K562 (cell line): ENCODE results near the gene ZNF641. TPM values are rescaled to one million over a fixed set of nuclear protein-coding genes. Genes with fewer than 3 reads are reported as not detected.

Source experiments
- ATAC-seq: fragments of 200-7000 bp; cut with Tn5 transposase; 3 replicates; pipeline ENCODE4 v1.9.1; 2020; ENCODE audit warnings: moderate library complexity
- Bru-seq: library from RNA; stranded (reverse); fragments of 400-500 nt; gene quantifications from one replicate; lab custom pipeline; 2021; lab: Mats Ljungman, UMichigan
- BruChase-seq, 2 experiments: library from RNA; stranded (reverse); fragments of 400-500 nt; gene quantifications; one replicate each; lab custom pipeline; 2021; lab: Mats Ljungman, UMichigan
- BruUV-seq: library from RNA; stranded (reverse); fragments of 400-500 nt; replicated peaks from 2 replicates; lab custom pipeline; 2021; lab: Mats Ljungman, UMichigan
- CTCF ChIA-PET: fragments of 300-600 bp; formaldehyde crosslinking; extraction: SDS; loops from one replicate; lab custom pipeline; 2021; ENCODE audit warnings: low intra/inter-chr PET ratio; lab: Yijun Ruan, JAX
- POLR2A ChIA-PET: fragments of 300-600, 350-650 bp; sonication (Branson Sonifier 250); formaldehyde crosslinking; extraction: SDS; loops from one replicate; lab custom pipeline; 2021; ENCODE audit warnings: antibody characterized with exemption, inconsistent platforms; lab: Yijun Ruan, JAX
- DNase-seq, 4 experiments: peaks; one replicate each; pipeline versions ENCODE4 v3.0.0 to v3.0.0-alpha.2; 2011 to 2018; ENCODE audit warnings: low spot score in 3 of 4, mixed read lengths in 3 of 4; ENCODE audit errors: extremely low read depth in 1 of 4
- FAIRE-seq: peaks from 2 replicates; lab custom pipeline; 2011; peaks lifted over from hg19 to GRCh38; lab: Jason Lieb, UNC
- H2AFZ ChIP-seq: 2 replicates; pipeline ENCODE4 v1.6.0; 2011; ENCODE audit warnings: low read depth, low read length, control low read depth, inconsistent platforms
- H3K27ac ChIP-seq: fragments of 200-600 bp; 3 replicates; pipeline ENCODE4 v1.8.0; 2011; ENCODE audit warnings: low read depth, mild to moderate bottlenecking, control low read depth, inconsistent platforms, low read length, moderate library complexity, mixed read lengths; ENCODE audit errors: extremely low read depth
- H3K27me3 ChIP-seq, 2 experiments: fragments of 300-600 bp in 1 of 2; 2 replicates in 1 of 2; 3 replicates in 1 of 2; pipeline versions ENCODE4 v1.6.0 to v1.8.0; 2011; ENCODE audit warnings: inconsistent platforms in 2 of 2, low read length in 2 of 2, mild to moderate bottlenecking in 1 of 2, mixed read lengths in 1 of 2, moderate library complexity in 1 of 2; ENCODE audit not compliant: control insufficient read depth in 2 of 2, insufficient read depth in 2 of 2
- H3K36me3 ChIP-seq: fragments of 300-600 bp; 3 replicates; pipeline ENCODE4 v1.8.0; 2011; ENCODE audit warnings: mild to moderate bottlenecking, low read length, inconsistent platforms; ENCODE audit not compliant: control insufficient read depth, insufficient read depth
- H3K4me1 ChIP-seq, 2 experiments: fragments of 200-600 bp in 1 of 2; replicated peaks in 1 of 2; 2 replicates in 1 of 2; 3 replicates in 1 of 2; pipeline versions ENCODE4 v1.5.1 to v1.8.0; 2011; ENCODE audit warnings: inconsistent platforms in 2 of 2, low read length in 2 of 2, mild to moderate bottlenecking in 1 of 2, mixed read lengths in 1 of 2, moderate library complexity in 1 of 2; ENCODE audit not compliant: control insufficient read depth in 2 of 2, insufficient read depth in 2 of 2
- H3K4me2 ChIP-seq: 2 replicates; pipeline ENCODE4 v1.6.1; 2011; ENCODE audit warnings: low read length, control low read depth, inconsistent platforms, mixed read lengths; ENCODE audit not compliant: insufficient read depth
- H3K4me3 ChIP-seq: fragments of 200-600 bp; sonication (generic), shearing (Covaris generic); 2 replicates; pipeline ENCODE4 v1.5.1; 2016; ENCODE audit warnings: control low read depth, inconsistent platforms
- H3K79me2 ChIP-seq: fragments of 200-600 bp; 3 replicates; pipeline ENCODE4 v1.8.0; 2011; ENCODE audit warnings: low read length, inconsistent platforms; ENCODE audit not compliant: control insufficient read depth, insufficient read depth
- H3K9ac ChIP-seq, 2 experiments: 2 replicates each; pipeline versions ENCODE4 v1.6.0 to v1.6.1; 2011; ENCODE audit warnings: low read depth in 2 of 2, low read length in 2 of 2, control low read depth in 1 of 2, inconsistent platforms in 1 of 2, mild to moderate bottlenecking in 1 of 2, mixed read lengths in 1 of 2; ENCODE audit not compliant: insufficient read depth in 1 of 2
- H3K9me1 ChIP-seq: one replicate; pipeline ENCODE4 v1.6.0; 2011; ENCODE audit warnings: inconsistent platforms, mild to moderate bottlenecking, low read length, moderate library complexity; ENCODE audit not compliant: control insufficient read depth, insufficient read depth
- H3K9me3 ChIP-seq: replicated peaks from 2 replicates; pipeline ENCODE4 v1.5.1; 2011; ENCODE audit warnings: low read depth, low read length, inconsistent platforms; ENCODE audit not compliant: control insufficient read depth, insufficient read depth
- H4K20me1 ChIP-seq: replicated peaks from 2 replicates; pipeline ENCODE4 v1.6.1; 2011; ENCODE audit warnings: low read length, inconsistent platforms, mixed read lengths; ENCODE audit not compliant: control insufficient read depth, insufficient read depth
- ARID1B ChIP-seq: fragments of 450-650 bp; IDR thresholded peaks from 2 replicates; pipeline ENCODE4 v1.6.1; 2016; ENCODE audit warnings: antibody characterized with exemption, mild to moderate bottlenecking, inconsistent platforms
- ATF7 ChIP-seq: fragments of 450-650 bp; IDR thresholded peaks from 2 replicates; pipeline ENCODE4 v1.7.1; 2014; ENCODE audit warnings: mild to moderate bottlenecking, moderate library complexity
- CHD1 ChIP-seq: fragments of 200-600 bp; sonication (generic); IDR thresholded peaks from one replicate; pipeline ENCODE4 v1.6.1; 2012; ENCODE audit warnings: mild to moderate bottlenecking, moderate library complexity, low read length, inconsistent platforms
- CREB1 ChIP-seq, 2 experiments: sonication (generic) in 1 of 2; formaldehyde crosslinking in 1 of 2; IDR thresholded peaks; 2 replicates each; pipeline versions ENCODE4 v1.6.1 to v1.8.0; 2012 to 2022; ENCODE audit warnings: inconsistent platforms in 1 of 2, mild to moderate bottlenecking in 1 of 2, missing genetic modification reagents in 1 of 2, moderate library complexity in 1 of 2
- E2F6 ChIP-seq, 2 experiments: IDR thresholded peaks; 2 replicates each; pipeline ENCODE4 v1.6.1; 2011; ENCODE audit warnings: borderline replicate concordance in 1 of 2, control low read depth in 1 of 2, low read depth in 1 of 2, low read length in 1 of 2, mild to moderate bottlenecking in 1 of 2, mixed read lengths in 1 of 2, moderate library complexity in 1 of 2; ENCODE audit not compliant: insufficient read depth in 1 of 2, insufficient read length in 1 of 2, poor library complexity in 1 of 2, severe bottlenecking in 1 of 2; ENCODE audit errors: extremely low read depth in 1 of 2
- MAFF ChIP-seq: IDR thresholded peaks from 2 replicates; pipeline ENCODE4 v1.6.1; 2012; ENCODE audit warnings: low read length, improper control_type of control experiment
- PATZ1 ChIP-seq: fragments of 250-450 bp; sonication (Bioruptor Pico); IDR thresholded peaks from 2 replicates; pipeline ENCODE4 v1.5.0; 2020; ENCODE audit warnings: mild to moderate bottlenecking, borderline replicate concordance
- RBBP5 ChIP-seq: fragments of 200-600 bp; sonication (generic); IDR thresholded peaks from 2 replicates; pipeline ENCODE4 v1.6.1; 2012; ENCODE audit warnings: borderline replicate concordance, mild to moderate bottlenecking, low read length, control low read depth, inconsistent platforms; ENCODE audit not compliant: insufficient read depth, poor library complexity, severe bottlenecking
- SMAD4 ChIP-seq: fragments of 250-450 bp; sonication (Bioruptor Pico); conservative IDR thresholded peaks from 2 replicates; pipeline ENCODE4 v1.8.0; 2021; ENCODE audit warnings: inconsistent platforms, mild to moderate bottlenecking, moderate library complexity
- ZNF316 ChIP-seq: fragments of 450-650 bp; IDR thresholded peaks from 2 replicates; pipeline ENCODE4 v1.6.1; 2016
- ZNF778 ChIP-seq: fragments of 450-650 bp; formaldehyde crosslinking; IDR thresholded peaks from 2 replicates; pipeline ENCODE4 v1.4.0; 2020; ENCODE audit warnings: mild to moderate bottlenecking, moderate library complexity
- WGBS: fragments of 100-300 bp; shearing (Covaris generic); methylation state at CpG from one replicate; pipeline ENCODE4 v1.1.6; 2016; ENCODE audit warnings: low coverage, mixed read lengths; ENCODE audit not compliant: insufficient coverage; ENCODE audit errors: missing lambda C conversion rate; 5-methylcytosine and 5-hydroxymethylcytosine counted together
- in situ Hi-C: fragments of 300-500 bp; cut with MboI; formaldehyde crosslinking; loops from 4 replicates; pipeline ENCODE4 v1.15.0; 2018; ENCODE audit warnings: inconsistent platforms, mixed read lengths
- intact Hi-C: fragments of 100-400 bp; cut with micrococcal nuclease; formaldehyde crosslinking; loops from 2 replicates; pipeline ENCODE4 v1.14.2; 2022
- long read RNA-seq, 3 experiments: library from polyadenylated mRNA in 2 of 3; library from RNA in 1 of 3; unstranded in 2 of 3; stranded (forward) in 1 of 3; transcript quantifications; one replicate each; pipeline ENCODE4 v2.0.0, GENCODE V29; 2019 to 2022
- polyA minus RNA-seq, 3 experiments: library from RNA; depleted of rRNA, polyadenylated mRNA; stranded (reverse); fragments of >200 nt; gene quantifications; 2 replicates each; pipeline ENCODE4 v1.2.3, GENCODE V29; 2011
- polyA plus RNA-seq, 8 experiments: library from polyadenylated mRNA; depleted of rRNA in 4 of 8; stranded (reverse) in 5 of 8; unstranded in 3 of 8; fragments of >200 nt; fragmentation: Nextera tagmentation in 2 of 8; fragmentation: Illumina TruSeq in 1 of 8; extraction: Ambion mirVana in 2 of 8; extraction: Trizol in 1 of 8; gene quantifications; 2 replicates each; pipeline versions ENCODE4 v1.2.1 to v1.2.3, GENCODE V29; 2011 to 2014; ENCODE audit warnings: inconsistent platforms in 1 of 8, missing spikeins in 1 of 8
- total RNA-seq, 7 experiments: library from RNA; depleted of rRNA in 6 of 7; stranded (reverse); fragments of >200 nt in 6 of 7; fragmentation: Illumina TruSeq in 2 of 7; extraction: Trizol in 2 of 7; gene quantifications; 2 replicates each; pipeline versions ENCODE4 v1.2.1 to v1.2.3, GENCODE V29; 2011 to 2021; ENCODE audit warnings: low replicate concordance in 1 of 7

The ZNF641 gene
- 13.0 and 13.7 TPM in 2 replicates for total RNA-seq (2011; cell fraction: chromatin; rRNA removed; ENCODE audit: low replicate concordance)
- total RNA-seq (2011; cell fraction: nucleolus; rRNA removed): 12.0 and 12.5 TPM in 2 replicates
- total RNA-seq (2011; cell fraction: nucleoplasm; rRNA removed): 12.7 and 17.8 TPM in 2 replicates
- 11.3 and 12.2 TPM in 2 replicates for total RNA-seq (2014; rRNA removed)
- total RNA-seq (2014; rRNA removed; fragmentation: Illumina TruSeq; extraction: Trizol): 10.5 and 12.3 TPM in 2 replicates
- total RNA-seq (2015; rRNA removed; fragmentation: Illumina TruSeq; extraction: Trizol): 13.6 and 15.6 TPM in 2 replicates
- 10.3 and 13.2 TPM in 2 replicates for total RNA-seq (2021)
- polyA plus RNA-seq (2011; rRNA removed): 3.4 and 9.2 TPM in 2 replicates
- 2.5 and 5.0 TPM in 2 replicates for polyA plus RNA-seq (2011; cell fraction: cytosol; rRNA removed)
- polyA plus RNA-seq (2011; cell fraction: nucleus; rRNA removed): 7.7 and 17.1 TPM in 2 replicates
- 9.2 and 14.9 TPM in 2 replicates for polyA plus RNA-seq (2012)
- polyA plus RNA-seq (2014; fragmentation: Illumina TruSeq; extraction: Trizol): 8.8 and 10.8 TPM in 2 replicates
- polyA plus RNA-seq (2014; fragmentation: Nextera tagmentation; extraction: Ambion mirVana): 1 to 10 TPM; 2.5 to 3.0 TPM
- 6.9 and 7.4 TPM in 2 replicates for polyA plus RNA-seq (2014; rRNA removed)
- 12.0 and 12.8 TPM in 2 replicates for polyA minus RNA-seq (2011; rRNA and poly(A)+ RNA removed)
- 5.4 and 6.0 TPM in 2 replicates for polyA minus RNA-seq (2011; cell fraction: cytosol; rRNA and poly(A)+ RNA removed)
- 13.3 and 16.8 TPM in 2 replicates for polyA minus RNA-seq (2011; cell fraction: nucleus; rRNA and poly(A)+ RNA removed)
- percentile 74 among the genes with signal in this experiment for Bru-seq, nascent RNA
- BruChase-seq, experiment 1, labeled RNA remaining after a 2-hour chase: percentile 64 among the genes with signal in this experiment
- BruChase-seq, experiment 2, labeled RNA remaining after a 6-hour chase: percentile 66 among the genes with signal in this experiment
- long read RNA-seq, experiment 1, transcript ZNF641-205 (6 exons, 1,823 nt): major isoform, 11 of 29 reads
- long read RNA-seq, experiment 1, partial matches to known transcripts: 0 of 29 reads
- long read RNA-seq, experiment 1, other reads (novel, unspliced or antisense): 18 of 29 reads
- long read RNA-seq, experiment 2, partial matches to known transcripts: 1 of 19 reads
- long read RNA-seq, experiment 2, other reads (novel, unspliced or antisense): 17 of 19 reads
- long read RNA-seq, experiment 3, partial matches to known transcripts: 0 of 1 reads
- long read RNA-seq, experiment 3, other reads (novel, unspliced or antisense): 1 of 1 reads

- ATAC-seq (peak; percentile 91), FAIRE-seq (no peak), DNase-seq (peak; percentile 87 to 89 (median 88))
- Histone ChIP-seq H3K9ac (peak within 1 kb of the TSS; percentile 89 to 96), H3K4me1 (peaks cover 8 to 19% of the 10 kb centered on the region in 2 experiments; a peak in 4 of 5 replicates), H3K4me2 (peak within 1 kb of the TSS; percentile 96), H3K4me3 (peak within 1 kb of the TSS; percentile 74), H3K79me2 (peaks cover 6% of the 10 kb centered on the region; the same call in 2 of the 3 replicates), H3K9me3 (no peaks in the 10 kb centered on the region), H3K9me1 (no peaks in the 10 kb centered on the region), H2AFZ (peak within 1 kb of the TSS; percentile 96), H4K20me1 (no peaks in the 10 kb centered on the region), H3K36me3 (peaks cover 25% of the 10 kb centered on the region; the same call in 2 of the 3 replicates), H3K27ac (peak within 1 kb of the TSS; percentile 95), H3K27me3 (no peaks in the 10 kb centered on the region)
- 3% methylated on average over 29 of the region's 61 CpGs for WGBS
- ChIA-PET CTCF (no interaction called here), POLR2A (interaction anchor here (0.7 to 1.4 kb wide), 2 partner anchors 9 to 1298 kb away, joined by 3 to 5 read pairs; no protein-coding TSS in a partner anchor)
- BruUV-seq: no TSS peak
- in situ Hi-C loops: no loop called here
- intact Hi-C loops: loop anchor here (2.0 kb wide), 1 partner anchor 152 kb away; no protein-coding TSS in a partner anchor
- peak; percentile 79 for TF ChIP-seq SMAD4 (CRISPR knock-in tag)
- 0 out of 2 replicates have a peak, but pooled peaks have one; percentile 8 for TF ChIP-seq ATF7
- TF ChIP-seq ZNF316: no peak
- TF ChIP-seq RBBP5: peak; percentile 30
- peak; percentile 2 for TF ChIP-seq CHD1
- TF ChIP-seq PATZ1 (CRISPR knock-in tag): no peak
- TF ChIP-seq MAFF: no peak
- TF ChIP-seq ZNF778 (CRISPR knock-in tag): no peak
- 0 out of 2 replicates have a peak, but pooled peaks have one; percentile 19 for TF ChIP-seq CREB1 (IDR thresholded peaks at IDR 0.05)
- no peak for TF ChIP-seq CREB1 (CRISPR knock-in tag; IDR thresholded peaks at IDR 0.05)
- TF ChIP-seq ARID1B: peak; percentile 16; the same call in 1 of the 2 replicates
- TF ChIP-seq E2F6 (IDR thresholded peaks at IDR 0.05; ENCODE audit: borderline replicate concordance in 1 of 2, extremely low read depth in 1 of 2, insufficient read depth in 1 of 2, insufficient read length in 1 of 2, low read depth in 1 of 2, low read length in 1 of 2, poor library complexity in 1 of 2, severe bottlenecking in 1 of 2): peak in 1 of 2 experiments; percentile 39
Measured at GRCh38 chr12:48350249-48351021, at the start of gene ZNF641. Gene ZNF641, minus strand, starts transcription at chr12:48350919. Its CDS starts 2,829 bp downstream, at chr12:48348090.
